ENCODE data around the gene ALDH3A2.
A peak's percentile ranks its signal among the peaks of the same experiment; 100 is the strongest.
"Not testable (repeated sequence)": the region's sequence is repeated elsewhere in the genome, so short reads cannot be mapped to it uniquely, and the experiment has no call there.

The ALDH3A2 gene

GRCh38 chr17:19683117-19683516, 34.6 kb downstream of the ALDH3A2 start:
- no peak for DNase-seq

DNA sequence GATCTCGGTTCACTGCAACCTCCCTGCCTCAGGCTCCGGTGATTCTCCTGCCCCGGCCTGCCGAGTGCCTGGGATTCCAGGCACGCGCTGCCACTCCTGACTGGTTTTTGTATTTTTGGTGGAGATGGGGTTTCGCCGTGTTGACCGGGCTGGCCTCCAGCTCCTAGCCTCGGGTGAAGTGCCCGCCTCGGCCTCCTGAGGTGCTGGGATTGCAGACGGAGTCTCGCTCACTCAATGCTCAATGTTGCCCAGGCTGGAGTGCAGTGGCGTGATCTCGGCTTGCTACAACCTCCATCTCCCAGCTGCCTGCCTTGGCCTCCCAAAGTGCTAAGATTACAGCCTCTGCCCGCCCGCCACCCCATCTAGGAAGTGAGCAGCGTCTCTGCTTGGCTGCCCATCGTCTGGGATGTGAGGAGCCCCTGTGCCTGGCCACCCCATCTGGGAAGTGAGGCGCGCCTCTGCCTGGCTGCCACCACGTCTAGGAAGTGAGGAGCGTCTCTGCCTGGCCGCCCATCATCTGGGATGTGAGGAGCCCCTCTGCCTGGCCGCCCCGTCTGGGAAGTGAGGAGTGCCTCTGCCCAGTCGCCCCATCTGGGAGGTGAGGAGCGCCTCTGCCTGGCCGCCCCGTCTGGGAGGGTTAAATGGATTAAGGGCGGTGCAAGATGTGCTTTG, 36.5 kb downstream of the ALDH3A2 start:
- DNase-seq: not testable (repeated sequence)

DNA sequence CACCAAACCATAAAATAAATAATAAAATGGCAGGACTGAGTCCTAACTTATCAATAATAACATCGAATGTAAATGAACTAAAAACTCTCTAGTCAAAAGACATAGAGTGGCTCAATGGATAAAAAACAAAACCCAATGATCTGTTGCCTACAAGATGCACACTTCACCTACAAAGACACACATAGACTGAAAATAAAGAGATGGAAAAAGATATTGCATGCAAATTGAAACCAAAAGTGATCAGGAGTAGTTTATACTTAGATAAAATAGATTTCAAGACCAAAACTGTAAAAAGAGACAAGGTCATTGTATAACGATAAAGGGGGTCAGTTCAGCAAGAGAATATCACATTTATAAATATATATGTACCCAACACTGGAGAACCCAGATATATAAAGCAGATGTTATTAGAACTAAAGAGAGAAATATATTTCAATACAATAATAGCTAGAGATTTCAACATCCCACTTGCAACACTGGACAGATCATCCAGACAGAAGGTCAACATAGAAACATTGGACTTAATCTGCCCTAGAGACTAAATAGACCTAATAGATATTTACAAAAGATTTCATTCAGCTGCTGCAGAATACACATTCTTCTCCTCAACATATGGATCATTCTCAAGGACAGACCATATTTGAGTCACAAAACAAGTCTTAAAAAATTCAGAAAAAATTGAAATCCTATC, 38.0 kb downstream of the ALDH3A2 start:
- DNase-seq: no peak

- DNase-seq: no peak
Measured at GRCh38 chr17:19702217-19702641, 53.7 kb downstream of the ALDH3A2 start.

- peak; percentile 58 for DNase-seq
Measured at GRCh38 chr17:19703106-19703827, 54.7 kb downstream of the ALDH3A2 start.

DNA sequence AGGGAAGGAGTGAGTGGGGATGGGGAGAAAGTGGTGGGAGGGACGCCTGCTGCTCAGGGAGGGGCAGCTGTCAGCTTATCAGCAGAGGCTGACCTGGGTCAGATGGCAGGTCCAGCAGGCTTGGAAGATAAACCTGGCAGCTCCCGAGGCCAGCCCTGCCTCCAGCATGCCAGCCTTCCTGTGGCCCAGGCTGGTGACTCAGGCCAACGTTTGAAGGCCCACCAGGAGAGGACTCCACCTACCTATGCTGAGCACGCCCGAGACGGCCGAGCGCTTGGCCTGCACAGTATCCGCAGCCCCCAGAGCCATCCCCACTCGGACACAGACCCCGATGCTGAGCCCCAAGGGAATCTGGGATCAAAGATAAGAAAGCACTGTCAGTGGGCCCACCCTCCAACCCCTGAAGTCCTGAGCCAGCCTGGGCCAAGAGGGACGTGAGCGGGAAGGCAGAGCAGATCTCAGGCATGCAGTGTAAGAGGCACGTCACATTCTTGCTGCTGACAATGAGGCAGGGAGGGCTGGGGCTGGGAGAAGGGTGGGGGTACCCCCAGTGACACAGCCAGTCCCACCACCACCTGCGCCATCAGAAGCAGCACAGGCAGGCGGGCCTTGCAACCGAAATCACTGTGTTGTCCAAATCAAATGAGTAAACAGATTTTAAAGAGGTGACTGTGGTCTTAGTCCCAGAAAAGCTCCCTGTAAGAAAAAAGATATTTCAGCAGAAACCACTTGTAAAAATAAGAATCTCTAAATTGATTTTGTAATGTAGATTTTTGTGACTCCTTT, 55.5 kb downstream of the ALDH3A2 start:
- no peak for DNase-seq

GRCh38 chr17:19705201-19705600, 56.6 kb downstream of the ALDH3A2 start:
- DNase-seq: no peak

GRCh38 chr17:19705771-19706770, 57.5 kb downstream of the ALDH3A2 start:
- peak; percentile 41 for DNase-seq

GRCh38 chr17:19706791-19707727, 58.5 kb downstream of the ALDH3A2 start:
- peak; percentile 83 for DNase-seq

GRCh38 chr17:19707728-19708221, 59.2 kb downstream of the ALDH3A2 start:
- no peak for DNase-seq

DNA sequence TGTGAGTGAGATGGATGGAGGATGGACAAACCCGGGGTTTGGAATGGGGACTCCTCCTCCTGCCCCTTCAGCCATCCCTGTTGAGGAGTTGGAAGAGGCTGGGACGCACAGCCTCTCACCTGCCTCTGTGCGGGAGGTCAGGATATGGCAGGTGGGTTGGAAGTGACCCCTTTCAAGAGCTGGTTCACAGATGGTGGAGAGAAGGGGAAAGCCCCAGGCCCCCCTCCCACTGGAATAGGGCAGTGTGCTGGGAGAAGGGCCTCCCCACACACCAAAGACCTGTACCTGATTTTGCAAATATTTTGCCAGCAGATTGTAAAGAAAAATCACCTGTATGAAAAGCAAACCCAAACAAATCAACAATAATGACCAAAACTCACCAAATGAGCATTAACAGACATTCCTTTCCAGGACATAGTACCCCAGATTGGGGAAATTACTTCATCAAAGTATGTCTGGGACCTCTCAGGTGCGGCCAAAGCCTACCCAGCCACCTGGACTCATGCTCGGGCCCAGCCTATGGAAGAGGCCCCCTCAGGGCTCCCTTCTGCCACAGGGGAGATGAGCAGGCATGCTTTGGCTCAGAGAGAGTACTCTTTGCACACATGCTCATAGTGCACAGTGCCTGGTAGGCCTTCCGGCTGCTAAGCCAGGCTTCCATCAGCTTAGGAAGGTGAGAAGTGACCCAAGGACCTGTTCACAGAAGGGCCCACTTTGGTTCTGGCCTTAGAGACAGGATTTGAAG, 60.1 kb downstream of the ALDH3A2 start:
- no peak for DNase-seq

- DNase-seq: no peak
Measured at GRCh38 chr17:19709841-19710240, 61.3 kb downstream of the ALDH3A2 start.

- DNase-seq: no peak
Measured at GRCh38 chr17:19712436-19713004, 64.0 kb downstream of the ALDH3A2 start.

DNA sequence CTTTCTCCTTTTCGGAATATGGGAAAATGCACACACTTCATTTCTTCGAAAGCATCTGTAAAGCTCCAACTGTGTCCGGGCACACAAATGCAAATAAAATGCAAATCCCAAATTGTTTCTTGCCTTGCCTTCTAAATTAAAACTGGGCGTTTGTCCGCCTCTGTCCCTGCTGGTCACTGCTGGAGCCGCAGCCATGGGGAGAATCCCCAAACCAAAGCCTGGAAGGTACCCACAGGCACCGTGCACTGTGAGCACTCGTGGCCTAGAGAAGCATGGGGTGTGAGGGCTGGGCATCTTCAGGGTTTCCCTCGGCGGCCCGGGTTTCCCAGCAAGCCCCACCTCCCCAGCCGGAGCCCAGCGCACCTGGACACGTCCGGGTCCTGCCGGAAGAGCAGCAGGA, 64.9 kb downstream of the ALDH3A2 start:
- no peak for DNase-seq

DNA sequence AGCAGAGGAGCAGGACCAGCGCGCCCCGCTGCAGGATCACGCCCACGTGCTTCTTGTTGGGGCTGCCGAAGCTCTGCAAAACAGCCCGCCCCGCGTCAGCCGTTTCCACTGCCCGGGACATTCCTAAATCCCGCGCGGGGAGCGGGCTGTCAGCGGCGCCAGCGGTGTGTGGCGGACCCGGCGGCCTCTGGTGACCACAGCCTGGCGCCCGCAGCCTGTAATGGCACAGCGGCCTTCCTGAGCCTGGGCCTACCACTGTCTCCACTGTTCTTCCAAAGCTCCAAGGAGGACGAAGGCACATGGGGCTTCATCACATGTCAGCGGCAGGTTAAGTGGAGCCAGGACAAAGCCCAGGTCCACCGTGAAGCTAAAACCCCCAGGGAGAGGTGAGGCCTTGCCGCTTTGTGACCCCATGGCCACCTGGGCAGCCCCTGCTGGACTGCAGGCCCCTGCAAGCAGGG, 65.4 kb downstream of the ALDH3A2 start:
- no peak for DNase-seq

GRCh38 chr17:19714542-19715411, 66.2 kb downstream of the ALDH3A2 start:
- peak; percentile 84 for DNase-seq

DNA sequence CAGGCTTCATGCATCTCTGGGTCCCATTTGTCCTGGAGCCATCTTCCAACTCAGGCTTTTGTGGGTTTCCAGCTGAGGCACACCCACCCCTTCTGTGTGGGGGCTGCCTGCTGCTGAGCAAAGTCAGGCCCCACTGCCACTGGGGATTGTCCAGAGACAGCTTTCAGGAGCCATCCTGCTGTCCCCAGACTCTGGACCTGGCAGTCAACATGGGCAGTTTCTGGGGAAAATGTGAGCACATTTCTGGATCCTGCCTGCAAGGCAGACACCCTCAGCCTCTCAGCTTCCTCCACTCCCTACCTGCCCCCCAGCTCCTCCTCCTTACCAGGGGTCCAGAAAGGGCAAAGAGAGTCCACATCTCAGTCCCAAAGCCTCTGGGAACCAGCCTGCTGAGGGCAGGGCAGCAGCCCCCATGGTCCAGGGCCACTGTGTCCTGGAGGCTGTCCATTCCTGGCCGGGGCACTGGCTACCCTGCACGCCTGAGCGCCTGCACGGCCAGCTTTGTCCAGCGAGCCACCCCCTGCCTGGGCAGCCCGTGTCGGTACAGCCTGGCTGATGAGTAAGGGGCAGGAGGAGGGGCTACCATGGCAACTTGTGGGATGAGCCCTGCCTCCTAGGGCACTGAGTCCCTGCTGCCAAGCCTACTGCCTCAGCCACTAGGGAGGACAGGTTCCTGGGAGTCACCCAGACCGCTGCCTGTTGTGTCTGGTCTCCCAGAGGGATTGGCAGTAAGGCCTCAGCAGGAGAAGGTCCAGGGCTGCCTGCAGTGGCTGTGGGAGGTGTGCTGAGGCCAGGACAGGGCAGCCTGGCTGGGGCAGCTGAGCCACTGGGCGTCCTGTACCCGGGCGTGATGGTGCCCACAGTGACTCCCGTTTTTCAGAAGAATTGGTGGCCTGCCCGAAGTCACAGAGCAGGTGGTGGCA, 67.8 kb downstream of the ALDH3A2 start, which contains the start of gene SLC47A2:
Gene SLC47A2, minus strand, starts transcription at position 477 of the 923 bp plus-strand sequence. Its CDS starts 29 bp downstream, at position 448.
- no peak for DNase-seq

Measured in NCI-H510A treated with DMSO at 0.1 percent for 48 hours (cell line).